DMS 273 (cell line): Measurements from ENCODE around the gene TCF3.
"Not testable (repeated sequence)": the region's sequence is repeated elsewhere in the genome, so short reads cannot be mapped to it uniquely, and the experiment has no call there.

Source experiments
- DNase-seq: peaks from one replicate; lab custom pipeline; 2025; ENCODE audit not compliant: unreplicated experiment; lab: John Stamatoyannopoulos, UW

The TCF3 gene

DNA sequence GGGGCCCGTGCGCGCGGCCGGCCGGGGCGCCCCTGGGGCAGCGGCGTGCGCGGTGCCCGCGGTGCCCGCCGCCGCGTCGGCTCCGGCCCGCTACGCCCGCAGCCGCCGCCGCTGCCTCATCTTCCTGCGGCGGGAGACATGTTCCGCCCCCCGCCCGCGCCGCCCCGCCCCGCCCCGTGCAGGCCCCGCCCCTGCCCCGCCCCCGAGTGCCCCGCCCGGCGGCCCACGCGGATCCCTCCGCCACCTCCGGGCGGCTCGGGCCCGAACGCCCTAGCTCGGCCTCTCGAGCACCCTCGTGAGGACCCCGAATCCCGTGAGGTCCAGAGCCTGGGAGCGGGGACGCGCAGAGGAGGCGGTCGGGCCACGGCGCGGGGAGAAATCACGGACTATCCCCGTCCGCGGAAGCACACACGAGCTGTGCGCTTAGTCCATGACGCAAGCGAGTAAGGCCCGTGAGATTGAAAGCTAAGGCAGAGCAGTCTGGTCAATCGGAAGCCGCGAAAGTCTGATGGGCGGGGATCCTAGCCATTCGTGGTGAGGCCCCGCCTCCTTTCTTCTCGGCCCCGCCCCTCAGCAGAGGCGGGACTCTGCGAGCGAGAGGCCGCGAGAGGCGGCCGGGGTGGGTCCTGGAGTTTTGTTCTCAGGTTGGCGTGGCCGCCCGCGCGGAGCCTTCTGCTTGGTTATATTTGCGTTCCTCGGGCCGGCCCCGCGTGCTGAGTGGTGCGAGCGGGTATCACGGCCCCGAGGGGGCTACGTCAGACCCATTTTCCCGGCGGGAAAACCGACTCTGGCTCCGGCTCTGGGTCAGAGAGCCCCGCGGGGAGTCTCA, at the start of gene TCF3:
TCF3 (minus strand) TSS at position 145 of the 829 bp plus-strand sequence. CDS start 2,367 bp downstream, outside the sequence.
- peak; percentile 99 for DNase-seq

DNA sequence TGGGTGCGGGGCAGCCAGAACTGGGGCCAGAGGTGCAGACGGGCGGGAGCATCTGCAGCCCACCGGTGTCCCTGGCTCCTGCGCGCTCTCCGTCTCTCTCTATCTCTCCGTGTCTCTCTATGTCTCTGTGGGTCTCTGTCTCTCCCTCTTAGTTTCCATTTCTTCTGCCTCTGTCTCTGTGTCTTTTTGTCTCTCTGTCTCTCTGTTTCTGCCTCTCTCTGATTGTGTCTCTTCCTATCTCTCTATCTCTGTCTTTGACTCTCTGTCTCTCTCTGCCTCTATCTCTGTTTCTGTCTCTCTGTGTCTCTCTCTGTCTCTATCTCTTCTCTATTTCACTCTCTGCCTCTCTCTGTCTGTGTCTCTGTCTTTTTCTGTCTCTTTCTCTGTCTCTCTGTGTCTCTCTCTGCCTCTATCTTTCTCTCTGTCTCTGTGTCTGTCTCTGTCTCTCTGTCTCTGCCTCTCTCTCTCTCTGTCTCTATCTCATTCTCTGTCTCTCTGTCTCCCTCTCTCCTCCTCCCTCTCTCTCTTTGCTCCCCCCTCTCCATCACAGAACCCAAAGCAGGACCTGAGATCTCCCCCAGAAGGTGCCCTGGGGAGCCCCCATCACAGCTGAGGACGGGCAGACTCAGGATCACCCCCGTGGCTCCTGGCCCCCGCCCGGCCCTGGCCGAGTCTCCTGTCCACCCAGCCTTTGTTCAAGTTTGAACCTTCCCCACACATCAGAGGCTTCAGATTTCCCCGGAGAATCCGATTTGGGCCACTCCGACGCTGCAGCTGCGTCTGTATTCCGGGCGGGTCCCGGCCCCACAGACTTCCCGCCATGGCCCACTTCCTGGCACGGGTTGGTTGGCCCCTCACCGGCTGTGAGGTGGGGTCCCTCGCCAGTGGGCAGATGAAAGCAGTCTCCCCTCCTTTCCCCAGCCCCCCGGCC, 48.6 kb upstream of the TCF3 start:
- no peak for DNase-seq

DNA sequence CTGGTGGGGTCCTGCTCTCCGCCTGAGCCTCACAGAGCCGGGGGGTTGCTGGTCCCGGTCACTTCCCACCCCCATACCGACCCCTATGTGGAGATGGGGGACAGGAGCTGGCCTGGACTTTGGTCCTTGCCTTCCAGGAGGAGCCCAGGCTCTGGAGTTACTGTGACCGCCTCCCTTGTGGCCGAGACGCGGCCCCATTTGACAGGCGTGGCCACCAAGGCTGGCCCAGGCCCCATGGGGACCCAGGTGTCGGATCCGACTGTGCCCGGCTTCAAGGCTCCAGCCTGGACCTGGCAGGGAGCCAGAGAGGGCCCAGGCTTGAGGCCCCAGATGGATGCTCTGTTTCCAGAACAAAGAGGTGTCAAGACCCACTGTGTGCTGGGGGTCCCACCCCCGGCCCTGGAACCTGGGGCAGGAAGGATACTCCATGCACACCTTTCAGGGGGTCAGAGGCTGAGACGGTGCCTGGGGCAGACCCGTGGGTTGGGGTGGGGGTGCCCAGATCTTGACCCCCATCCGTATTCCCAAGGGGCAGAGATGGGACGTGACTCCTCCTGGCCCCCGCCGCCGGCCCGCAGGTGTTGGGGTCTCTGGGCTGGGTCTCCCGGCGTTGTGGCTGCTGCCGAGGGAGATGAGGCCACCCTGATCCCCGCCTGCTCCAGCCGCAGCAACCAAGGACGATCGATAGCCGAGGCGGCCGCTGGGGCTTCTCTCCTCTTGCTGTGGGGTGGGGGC, 47.8 kb upstream of the TCF3 start:
- no peak for DNase-seq

DNA sequence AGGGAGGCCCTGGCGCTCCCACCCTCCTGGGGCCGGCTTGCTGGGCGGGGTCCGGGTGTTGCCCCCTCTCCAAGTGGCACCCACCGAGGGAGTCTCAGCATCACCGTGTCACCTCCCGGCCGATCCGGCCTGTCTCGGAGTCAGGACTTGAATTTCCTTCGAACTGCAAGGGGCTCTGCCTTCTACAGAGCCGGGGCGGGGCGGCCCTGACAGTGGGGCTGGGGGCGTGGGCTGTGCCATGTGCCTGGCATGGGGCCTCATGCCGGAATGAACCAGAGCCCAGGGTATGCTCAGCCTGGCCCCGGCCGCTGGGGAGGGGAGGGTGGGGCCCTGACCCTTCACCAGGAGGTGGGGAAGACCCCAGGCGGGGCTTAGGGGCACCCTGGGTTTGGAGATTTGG, 47.0 kb upstream of the TCF3 start:
- DNase-seq: no peak

DNA sequence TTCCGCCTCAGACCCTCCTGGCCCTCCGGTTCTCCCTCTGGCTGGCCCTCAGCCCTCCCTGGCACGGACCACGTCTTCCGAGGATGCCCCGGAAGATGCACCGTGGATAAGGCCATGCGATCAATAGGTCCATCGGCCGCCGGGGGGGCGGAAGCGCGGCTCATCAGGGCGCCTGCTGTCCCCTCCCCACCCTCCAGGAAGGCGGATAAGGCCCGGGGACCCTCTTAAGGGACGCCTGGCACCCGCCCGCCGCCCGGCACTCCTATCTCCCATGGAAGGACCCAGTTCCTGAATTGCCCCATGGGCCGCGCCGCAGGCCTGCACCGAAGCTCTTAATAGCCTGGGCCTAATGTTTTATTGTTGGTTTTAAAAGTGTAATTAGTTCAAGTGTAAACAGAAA, 46.2 kb upstream of the TCF3 start:
- DNase-seq: no peak

DNA sequence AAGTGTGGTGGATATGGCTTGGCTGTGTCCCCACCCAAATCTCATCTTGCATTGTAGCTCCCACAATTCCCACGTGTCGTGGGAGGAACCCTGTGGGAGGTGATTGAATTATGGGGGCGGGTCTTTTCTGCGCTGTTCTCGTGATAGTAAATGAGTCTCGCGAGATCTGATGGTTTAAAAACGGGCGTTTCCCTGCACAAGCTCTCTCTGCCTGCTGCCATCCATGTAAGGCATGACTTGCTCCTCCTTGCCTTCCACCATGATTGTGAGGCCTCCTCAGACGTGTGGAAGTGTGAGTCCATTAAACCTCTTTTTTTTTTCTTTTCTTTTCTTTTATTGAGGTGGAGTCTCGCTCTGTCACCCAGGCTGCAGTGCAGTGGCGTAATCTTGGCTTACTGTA, 43.1 kb upstream of the TCF3 start:
- DNase-seq: not testable (repeated sequence)

DNA sequence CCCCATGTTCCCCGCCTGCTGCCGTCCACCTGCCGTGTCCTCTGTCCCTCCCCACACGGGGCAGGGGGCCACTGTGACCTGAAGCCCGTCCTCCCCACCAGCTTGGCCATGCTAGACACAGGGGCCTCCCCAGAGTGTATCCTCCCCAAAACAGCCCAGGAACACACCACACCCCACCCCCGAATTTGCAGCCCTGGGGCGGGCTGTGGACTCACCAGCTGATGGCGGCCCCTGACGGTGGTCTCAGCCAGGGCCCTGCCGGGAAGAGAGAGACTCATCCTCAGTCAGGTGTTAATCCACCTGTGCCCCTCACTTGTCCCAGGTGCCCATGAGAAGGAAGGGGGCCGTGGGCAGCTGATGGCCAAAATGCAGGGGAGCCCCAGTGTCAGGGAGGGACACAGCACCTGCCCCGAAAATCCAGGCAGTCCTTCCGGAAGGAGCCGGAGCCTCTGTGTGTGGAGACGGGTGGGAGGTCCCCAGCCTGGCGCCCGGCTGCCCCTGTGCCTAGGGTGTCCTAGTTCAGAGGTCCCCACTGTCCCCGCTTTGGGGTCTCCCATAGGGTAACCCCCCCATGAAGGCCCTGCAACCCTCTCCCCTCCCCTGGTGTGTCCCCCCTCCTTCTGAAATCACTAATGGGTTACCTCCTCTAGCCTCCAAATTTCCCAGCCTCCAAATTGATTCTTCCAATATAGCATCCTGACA, 39.3 kb upstream of the TCF3 start:
- DNase-seq: no peak

DNA sequence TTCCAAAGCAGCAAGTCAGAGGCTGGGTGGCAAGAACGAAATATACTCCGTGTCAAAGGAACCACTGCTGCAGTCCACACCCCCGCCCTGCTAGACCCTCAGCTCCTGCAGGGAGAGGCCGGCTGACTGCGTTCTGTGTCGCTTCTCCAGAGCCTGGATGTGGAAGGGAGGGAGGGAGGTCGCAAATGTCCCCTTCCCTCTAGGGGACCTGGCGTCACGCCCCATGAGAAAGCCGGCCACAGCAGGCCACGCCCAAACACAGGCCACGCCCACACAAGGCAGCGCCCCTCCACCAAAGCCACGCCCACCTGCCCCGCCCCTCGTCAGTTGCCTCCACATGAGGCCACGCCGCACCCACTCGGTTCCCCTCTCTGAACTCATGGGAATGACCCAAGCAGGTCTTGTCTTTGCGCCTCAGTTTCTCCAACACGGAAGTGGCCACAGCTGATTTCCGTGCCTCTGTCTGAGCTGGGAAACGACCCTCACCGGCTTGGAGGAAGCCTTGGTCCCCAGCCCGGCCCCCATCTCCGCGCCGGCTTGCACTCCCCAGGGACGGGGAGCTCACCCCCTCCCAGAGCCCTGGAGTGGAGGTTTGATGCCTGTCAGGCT, 38.4 kb upstream of the TCF3 start:
- peak; percentile 69 for DNase-seq

DNA sequence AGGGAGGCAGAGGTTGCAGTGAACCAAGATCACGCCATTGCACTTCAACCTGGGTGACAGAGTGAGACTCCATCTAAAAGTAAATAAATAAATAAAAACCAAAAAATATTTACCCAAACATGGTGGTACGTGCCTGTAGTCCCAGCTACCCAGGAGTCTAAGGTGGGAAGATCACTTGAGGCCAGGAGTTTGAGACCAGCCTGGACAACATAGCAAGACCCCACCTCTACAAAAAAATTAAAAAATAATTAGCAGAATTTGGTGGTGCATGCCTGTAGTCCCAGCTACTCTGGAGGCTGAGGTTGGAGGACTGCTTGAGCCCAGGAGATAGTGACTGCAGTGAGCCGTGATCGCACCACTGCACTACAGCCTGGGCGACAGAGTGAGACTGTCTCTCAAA, 33.4 kb upstream of the TCF3 start:
- not testable (repeated sequence) for DNase-seq

DNA sequence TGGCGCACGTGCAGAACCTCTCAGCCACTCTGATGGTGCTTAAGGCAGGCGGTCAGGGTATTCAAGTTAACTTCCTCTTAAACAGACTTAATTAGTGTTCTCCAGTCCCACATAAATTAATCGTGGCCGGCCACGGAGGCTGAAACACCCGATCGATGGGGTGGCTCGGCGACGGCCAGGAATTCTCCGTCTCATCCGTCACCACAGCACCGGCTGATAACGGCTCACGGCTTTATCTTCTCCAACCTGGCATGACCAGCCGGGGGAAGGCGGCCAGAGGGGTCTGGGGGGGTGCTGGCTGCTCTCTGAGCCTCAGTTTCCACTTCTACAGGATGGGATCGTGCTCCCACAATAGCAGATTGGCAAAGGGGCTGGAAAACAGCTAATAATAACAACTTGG, 32.6 kb upstream of the TCF3 start:
- no peak for DNase-seq

DNA sequence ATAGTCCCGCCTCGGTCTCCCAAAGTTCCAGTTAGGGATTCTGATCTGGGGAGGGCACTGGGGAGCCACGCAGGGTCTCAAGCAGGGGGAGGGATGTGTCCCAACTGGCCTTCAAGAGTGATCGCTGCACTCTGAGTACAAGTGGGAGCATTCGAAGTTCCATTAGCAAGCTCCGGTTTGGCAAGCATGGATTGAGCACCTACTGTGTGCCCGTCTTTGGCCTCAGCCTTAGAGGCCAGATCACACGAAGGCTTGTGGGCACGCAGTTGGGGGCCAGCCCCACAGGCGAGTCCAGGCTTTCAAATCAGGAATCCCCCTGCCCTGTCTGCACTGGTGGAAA, 32.1 kb upstream of the TCF3 start:
- no peak for DNase-seq

DNA sequence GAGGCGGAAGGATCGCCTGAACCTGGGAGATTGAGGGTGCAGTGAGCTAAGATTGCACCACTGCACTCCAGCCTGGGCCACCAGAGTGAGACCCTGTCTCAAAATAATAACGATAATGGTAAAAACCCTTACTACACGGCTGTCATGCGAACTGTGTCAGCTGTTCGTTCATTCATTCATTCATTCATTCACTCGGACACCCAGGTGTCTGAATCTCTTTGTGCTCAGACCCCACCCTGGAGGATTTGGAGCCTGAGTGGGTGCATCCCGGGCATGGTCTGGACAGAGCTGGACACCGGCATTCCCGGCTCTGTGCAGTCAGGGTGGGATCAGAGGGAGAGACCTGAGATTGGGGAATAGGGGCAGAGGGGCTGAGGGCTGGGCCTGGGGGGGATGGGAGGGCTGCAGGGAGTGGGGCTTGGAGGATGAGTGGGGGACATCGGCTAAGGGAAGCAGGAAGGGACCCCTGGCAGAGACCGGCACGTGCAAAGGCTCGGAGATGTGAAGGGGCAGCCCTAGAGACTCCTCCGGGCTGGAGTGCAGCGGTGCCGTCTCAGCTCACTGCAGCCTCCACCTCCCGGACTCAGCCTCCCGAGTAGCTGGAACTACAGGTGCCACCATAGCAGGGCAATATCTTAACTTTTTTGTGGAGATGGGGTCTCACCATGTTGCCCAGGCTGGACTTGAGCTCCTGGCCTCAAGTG, 31.6 kb upstream of the TCF3 start:
- DNase-seq: no peak

DNA sequence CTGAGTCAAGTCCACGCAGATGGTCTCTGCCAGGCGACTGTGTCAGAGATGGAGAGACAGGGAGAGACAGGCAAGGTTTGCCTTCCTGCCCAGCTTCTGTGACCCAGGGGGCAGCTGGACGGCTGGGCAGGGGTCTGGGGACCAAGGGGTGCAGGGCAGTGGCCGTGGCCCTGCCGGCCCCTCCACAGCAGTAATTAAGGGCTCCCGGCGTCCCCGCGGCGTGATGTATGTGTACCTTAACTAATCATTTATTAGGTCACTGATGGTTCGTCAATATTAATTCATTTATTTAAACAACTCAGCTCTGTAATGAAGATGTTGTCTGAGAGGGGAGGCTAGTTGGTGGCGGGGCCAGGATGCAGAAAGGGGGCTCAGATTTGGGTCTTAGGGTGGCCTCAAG, 28.6 kb upstream of the TCF3 start:
- no peak for DNase-seq

DNA sequence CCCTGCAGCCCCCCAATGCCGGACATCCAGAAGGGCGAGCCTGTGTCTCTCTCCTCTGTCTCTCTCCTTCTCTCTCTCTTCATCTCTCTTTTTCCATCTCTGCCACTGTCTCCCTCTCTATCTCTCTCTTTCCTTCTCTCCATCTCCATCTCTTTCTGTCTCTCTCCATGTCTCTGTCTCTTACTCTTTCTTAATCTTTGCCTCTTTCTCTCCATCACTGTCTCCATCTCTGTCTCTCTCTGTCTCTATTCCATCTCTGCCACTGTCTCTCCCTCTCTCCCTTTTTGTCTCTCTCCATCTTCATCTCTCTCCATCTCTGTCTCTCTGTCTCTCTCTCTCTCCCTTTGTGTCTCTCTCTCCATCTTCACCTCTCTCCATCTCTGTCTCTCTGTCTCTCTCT, 25.7 kb upstream of the TCF3 start:
- DNase-seq: no peak

DNA sequence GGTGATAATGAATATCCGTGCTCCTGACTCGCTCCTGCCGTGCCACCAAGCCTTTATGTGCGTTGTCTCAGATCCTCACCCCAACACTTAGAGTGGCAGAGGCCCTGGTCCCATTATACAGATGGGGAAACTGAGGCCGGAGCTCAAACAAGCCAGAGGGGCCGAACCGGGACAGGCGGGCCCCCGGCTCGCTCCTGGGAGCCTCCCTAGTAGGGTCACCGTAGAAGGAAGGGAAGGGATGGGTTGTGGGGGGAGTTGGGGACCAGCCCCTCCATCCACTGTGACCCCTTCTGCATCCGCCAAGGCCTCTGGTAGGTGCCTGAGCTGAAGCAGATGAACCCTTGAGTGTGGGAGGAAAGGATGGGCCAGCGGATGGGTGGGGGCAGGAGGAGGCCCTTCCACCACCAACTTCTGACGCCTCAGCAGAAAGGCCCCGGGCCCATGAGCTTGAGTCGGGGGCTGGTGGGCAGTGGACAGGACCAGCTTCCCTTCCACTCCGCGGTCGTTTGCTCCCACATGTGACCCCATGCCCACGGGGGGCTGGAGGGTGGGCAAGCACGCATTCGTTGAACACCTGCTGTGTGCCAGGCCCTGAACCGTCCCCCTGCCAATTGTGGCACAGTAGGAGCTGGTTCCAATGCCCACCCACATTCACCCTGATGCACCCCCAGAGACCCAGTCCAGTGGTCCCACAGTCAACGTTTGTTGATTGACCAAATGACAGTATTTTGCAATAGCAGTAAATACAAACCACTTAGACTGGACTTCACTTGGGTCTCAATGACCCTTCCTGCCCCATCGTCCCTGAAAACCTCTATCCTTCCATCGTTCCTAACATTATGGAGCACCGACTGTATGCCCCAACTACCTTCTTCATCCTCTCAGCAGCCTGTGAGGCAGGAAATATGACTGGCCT, 24.2 kb upstream of the TCF3 start:
- no peak for DNase-seq

DNA sequence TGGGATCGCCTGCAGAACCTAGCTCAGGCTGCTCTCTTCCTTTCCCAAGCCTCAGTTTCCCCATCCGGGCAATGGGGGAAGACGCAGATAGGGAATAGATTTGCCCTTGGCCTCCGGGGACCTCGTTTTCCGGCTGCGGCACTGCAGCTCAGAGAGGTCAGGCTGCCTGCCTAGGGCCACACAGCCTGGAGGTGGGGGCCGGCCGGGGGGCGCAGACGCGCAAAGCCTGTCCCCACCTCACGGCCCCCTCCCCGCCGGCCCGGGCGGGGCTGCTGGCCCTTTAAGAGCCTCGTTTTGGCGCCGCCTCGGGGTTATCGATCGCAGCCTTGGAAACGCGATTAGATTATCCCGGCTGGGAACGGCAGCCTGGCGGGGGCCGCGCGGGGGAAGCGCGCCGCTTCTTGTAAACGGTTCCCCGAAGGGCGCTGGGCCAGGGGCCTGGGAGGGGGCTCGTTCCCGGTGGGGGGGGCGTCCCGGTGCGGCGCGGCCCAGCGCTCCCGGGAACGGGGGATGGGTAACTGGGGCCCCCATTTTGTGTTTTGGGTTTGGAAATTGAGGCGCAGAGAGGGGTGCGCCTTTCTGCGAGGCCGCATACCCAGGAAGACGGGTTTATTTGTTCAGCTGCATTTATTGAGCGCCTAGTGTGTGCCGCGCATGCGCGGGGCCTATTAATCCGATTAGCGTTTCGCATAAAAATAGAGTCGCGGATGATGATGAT, 23.4 kb upstream of the TCF3 start:
- no peak for DNase-seq

DNA sequence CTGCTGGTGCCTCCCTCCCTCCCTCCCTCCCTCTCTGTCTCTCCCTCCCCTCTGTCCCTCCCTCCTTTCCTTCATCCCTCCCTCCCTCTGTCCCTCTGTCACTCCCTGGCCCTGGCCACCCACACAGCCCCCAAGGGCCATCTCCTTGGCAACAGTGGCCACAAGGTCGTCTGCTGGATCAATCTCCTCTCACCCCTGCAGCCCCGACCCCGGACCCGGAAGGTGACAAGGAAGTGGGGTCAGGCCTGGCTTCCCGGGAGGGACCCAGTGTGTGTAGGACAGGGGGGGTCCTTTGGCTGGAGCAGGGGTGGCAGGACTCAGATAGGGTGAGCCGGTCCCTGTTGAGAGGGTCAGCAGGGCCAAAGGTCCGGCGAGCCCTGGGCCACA, 21.9 kb upstream of the TCF3 start:
- no peak for DNase-seq

DNA sequence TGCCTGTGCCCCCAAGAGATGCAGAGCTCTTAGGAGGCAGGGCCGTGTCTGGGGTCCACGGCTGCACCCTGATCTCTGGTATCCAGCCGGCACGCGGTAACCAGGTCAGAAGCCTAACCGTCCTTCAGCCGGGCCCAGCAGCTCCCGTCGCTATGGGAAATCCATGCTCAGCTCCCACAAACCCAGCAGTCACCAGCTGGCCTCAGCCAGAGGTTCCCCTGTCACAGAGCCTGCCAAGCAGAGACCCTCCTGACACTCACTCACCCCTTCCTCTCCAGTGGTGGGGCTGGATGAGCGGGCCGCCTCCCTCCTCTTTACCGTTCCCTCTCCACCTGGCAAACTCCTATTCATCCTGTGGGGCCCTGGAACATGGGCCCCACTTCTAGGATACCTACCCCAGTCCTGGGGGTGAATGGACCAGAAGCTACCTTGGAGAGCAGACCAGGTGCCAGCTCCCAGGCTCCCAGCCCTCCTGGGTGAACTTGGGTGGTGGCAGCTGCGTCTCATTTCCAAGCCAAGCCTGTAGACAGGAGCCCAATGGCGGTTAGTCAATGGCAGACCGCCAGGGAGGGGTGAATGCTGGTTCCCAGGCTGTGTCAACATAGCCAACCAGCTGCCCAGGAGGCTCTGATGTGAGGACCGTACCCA, 21.4 kb upstream of the TCF3 start:
- DNase-seq: peak; percentile 54
